SK-N-SH (cell line): ENCODE measurements around the gene KRT73. TPM values are rescaled to one million over a fixed set of nuclear protein-coding genes. Genes with fewer than 3 reads are reported as not detected.

ENCODE experiments used
- CTCF ChIA-PET: fragments of 300-600, 350-600 bp; formaldehyde crosslinking; extraction: SDS; loops from one replicate; lab custom pipeline; 2021; lab: Yijun Ruan, JAX
- POLR2A ChIA-PET: fragments of 350-600 bp; sonication (Branson Sonifier 250); formaldehyde crosslinking; extraction: SDS; loops from one replicate; lab custom pipeline; 2020; ENCODE audit warnings: antibody characterized with exemption, inconsistent platforms; lab: Yijun Ruan, JAX
- DNase-seq: peaks from one replicate; pipeline ENCODE4 v3.0.0; 2012
- H2AFZ ChIP-seq: fragments of 200-600 bp; sonication (generic); 2 replicates; pipeline ENCODE4 v1.8.1; 2016; ENCODE audit warnings: antibody characterized with exemption, mild to moderate bottlenecking, low read depth
- H3F3A ChIP-seq: fragments of 200-600 bp; sonication (generic); replicated peaks from 2 replicates; pipeline ENCODE3; 2016; ENCODE audit warnings: antibody characterized with exemption, mild to moderate bottlenecking; ENCODE audit not compliant: insufficient read depth
- H3K27ac ChIP-seq, 2 experiments: fragments of 200-500 bp in 1 of 2; fragments of 200-600 bp in 1 of 2; sonication (Bioruptor generic) in 1 of 2; sonication (generic), shearing (Covaris generic) in 1 of 2; 2 replicates each; pipeline versions ENCODE4 v1.5.1 to v1.6.1; 2014 to 2016; ENCODE audit warnings: low read depth in 2 of 2, inconsistent platforms in 1 of 2, low read length in 1 of 2, mild to moderate bottlenecking in 1 of 2, mixed read lengths in 1 of 2
- H3K27me3 ChIP-seq: fragments of 200-600 bp; sonication (generic), shearing (Covaris generic); 2 replicates; pipeline ENCODE4 v1.6.1; 2016; ENCODE audit warnings: mixed run types; ENCODE audit not compliant: insufficient read depth
- H3K36me3 ChIP-seq, 2 experiments: fragments of 200-500 bp in 1 of 2; fragments of 200-600 bp in 1 of 2; sonication (Bioruptor generic) in 1 of 2; sonication (generic) in 1 of 2; replicated peaks in 1 of 2; 2 replicates each; pipeline versions ENCODE3 to v1.5.1; 2014 to 2016; ENCODE audit warnings: low read length in 1 of 2, mild to moderate bottlenecking in 1 of 2; ENCODE audit not compliant: insufficient read depth in 2 of 2, control insufficient read depth in 1 of 2
- H3K4me1 ChIP-seq, 2 experiments: fragments of 200-500 bp in 1 of 2; fragments of 200-600 bp in 1 of 2; sonication (Bioruptor generic) in 1 of 2; sonication (generic), shearing (Covaris generic) in 1 of 2; 2 replicates each; pipeline versions ENCODE4 v1.5.1 to v1.6.1; 2014 to 2016; ENCODE audit warnings: low read depth in 1 of 2, low read length in 1 of 2, mixed run types in 1 of 2; ENCODE audit not compliant: insufficient read depth in 2 of 2, control insufficient read depth in 1 of 2
- H3K4me2 ChIP-seq: fragments of 200-600 bp; sonication (generic), shearing (Covaris generic); 2 replicates; pipeline ENCODE4 v1.6.1; 2017; ENCODE audit warnings: mixed run types
- H3K4me3 ChIP-seq, 2 experiments: fragments of 200-500 bp in 1 of 2; fragments of 200-600 bp in 1 of 2; sonication (Bioruptor generic) in 1 of 2; sonication (generic), shearing (Covaris generic) in 1 of 2; 2 replicates each; pipeline versions ENCODE4 v1.5.1 to v1.8.1; 2014 to 2016; ENCODE audit warnings: low read depth in 2 of 2, inconsistent platforms in 1 of 2, low read length in 1 of 2, mild to moderate bottlenecking in 1 of 2, mixed read lengths in 1 of 2, moderate library complexity in 1 of 2
- H3K79me2 ChIP-seq: fragments of 200-600 bp; sonication (generic); 2 replicates; pipeline ENCODE4 v1.8.1; 2017; ENCODE audit warnings: mild to moderate bottlenecking; ENCODE audit not compliant: insufficient read depth
- H3K9ac ChIP-seq: fragments of 200-600 bp; sonication (generic); 2 replicates; pipeline ENCODE4 v1.6.1; 2017; ENCODE audit warnings: mixed run types
- H3K9me2 ChIP-seq: fragments of 200-600 bp; sonication (generic); 2 replicates; pipeline ENCODE4 v1.6.1; 2017; ENCODE audit warnings: mixed run types
- H3K9me3 ChIP-seq: fragments of 200-600 bp; sonication (generic); 2 replicates; pipeline ENCODE4 v1.6.1; 2017; ENCODE audit warnings: mixed run types, mild to moderate bottlenecking, moderate library complexity
- H4K20me1 ChIP-seq: fragments of 200-600 bp; sonication (generic); 2 replicates; pipeline ENCODE4 v1.6.1; 2017; ENCODE audit warnings: mild to moderate bottlenecking, mixed run types; ENCODE audit not compliant: insufficient read depth
- EP300 ChIP-seq, 2 experiments: IDR thresholded peaks; 2 replicates each; pipeline versions ENCODE4 v1.4.0 to v1.6.1; 2012; ENCODE audit warnings: borderline replicate concordance in 1 of 2, low read depth in 1 of 2, low read length in 1 of 2
- EZH2phosphoT487 ChIP-seq: fragments of 200-600 bp; sonication (generic); IDR thresholded peaks from 2 replicates; pipeline ENCODE4 v1.6.1; 2017; ENCODE audit warnings: low read depth, mixed run types, mild to moderate bottlenecking, antibody characterized with exemption, moderate library complexity, borderline replicate concordance
- PBX3 ChIP-seq: IDR thresholded peaks from 2 replicates; pipeline ENCODE4; 2012
- POLR2AphosphoS5 ChIP-seq: IDR thresholded peaks from 2 replicates; pipeline ENCODE4 v1.6.1; 2012; ENCODE audit warnings: low read depth, low read length
- REST ChIP-seq: IDR thresholded peaks from 2 replicates; pipeline ENCODE4 v1.6.1; 2012; ENCODE audit warnings: mild to moderate bottlenecking, low read depth, low read length, moderate library complexity
- USF1 ChIP-seq: IDR thresholded peaks from 2 replicates; pipeline ENCODE4 v1.4.0; 2012; ENCODE audit warnings: low read depth, borderline replicate concordance
- USF2 ChIP-seq: fragments of 150-350 bp; IDR thresholded peaks from 2 replicates; pipeline ENCODE4 v1.6.1; 2017; ENCODE audit warnings: antibody characterized with exemption, low read length, low read depth, borderline replicate concordance
- ZBTB33 ChIP-seq: IDR thresholded peaks from 2 replicates; pipeline ENCODE4 v1.4.0; 2012; ENCODE audit warnings: low read depth, borderline replicate concordance
- WGBS: methylation state at CpG from one replicate; pipeline ENCODE4 v1.1.6; 2017; ENCODE audit warnings: low lambda C conversion rate; 5-methylcytosine and 5-hydroxymethylcytosine counted together
- polyA plus RNA-seq, 3 experiments: library from polyadenylated mRNA; depleted of rRNA; stranded (reverse); fragments of >200 nt; gene quantifications; 2 replicates each; pipeline ENCODE4 v1.2.3, GENCODE V29; 2012

KRT73 gene
- polyA plus RNA-seq, 1 of the 3 experiments (the other 2 are of a cell fraction): not detected

GRCh38 chr12:52590021-52590420 is 28.3 kb downstream of the KRT73 start:
- no peak for TF ChIP-seq ZBTB33
- no peak for TF ChIP-seq EZH2phosphoT487
- no peak for TF ChIP-seq EP300 (IDR thresholded peaks at IDR 0.05; ENCODE audit: borderline replicate concordance in 1 of 2, low read depth in 1 of 2, low read length in 1 of 2)
- POLR2A ChIA-PET: no interaction called here
- Histone ChIP-seq H3F3A (no peaks in the 10 kb centered on the region), H3K79me2 (no peaks in the 10 kb centered on the region), H3K27ac (no peak overlapping the region), H4K20me1 (no peaks in the 10 kb centered on the region), H3K9me2 (no peaks in the 10 kb centered on the region), H2AFZ (no peak overlapping the region), H3K9me3 (no peaks in the 10 kb centered on the region), H3K4me1 (no peaks in the 10 kb centered on the region), H3K9ac (no peak overlapping the region), H3K36me3 (no peaks in the 10 kb centered on the region), H3K4me2 (no peak overlapping the region), H3K4me3 (no peak overlapping the region), H3K27me3 (peaks cover 47% of the 10 kb centered on the region)
- CTCF ChIA-PET: interaction anchor here (1.1 to 4.2 kb wide), 2 partner anchors 275 to 290 kb away, joined by 3 to 19 read pairs; no protein-coding TSS in a partner anchor
- 29% methylated on average over 3 of the region's 6 CpGs for WGBS
- DNase-seq: no peak

- ChIA-PET CTCF (interaction anchor here (0.8 to 4.2 kb wide), 3 partner anchors 278 to 393 kb away, joined by 3 to 19 read pairs (median 6); no protein-coding TSS in a partner anchor), POLR2A (no interaction called here)
- Histone ChIP-seq H3K4me2 (no peak overlapping the region), H3K9ac (no peak overlapping the region), H3K4me3 (no peak overlapping the region), H3K9me3 (no peaks in the 10 kb centered on the region), H2AFZ (no peak overlapping the region), H4K20me1 (no peaks in the 10 kb centered on the region), H3K9me2 (no peaks in the 10 kb centered on the region), H3K79me2 (no peaks in the 10 kb centered on the region), H3F3A (no peaks in the 10 kb centered on the region), H3K27me3 (peaks cover 45% of the 10 kb centered on the region), H3K36me3 (no peaks in the 10 kb centered on the region), H3K4me1 (no peaks in the 10 kb centered on the region), H3K27ac (no peak overlapping the region)
- DNase-seq: no peak
- 38% methylated on average over 3 of the region's 17 CpGs for WGBS
- TF ChIP-seq POLR2AphosphoS5 (no peak), PBX3 (no peak), REST (no peak), USF2 (no peak), USF1 (no peak)
Observed at GRCh38 chr12:52587563-52587962, 30.8 kb downstream of the KRT73 start.
